Naive thymus-derived CD4-positive, alpha-beta T cell (primary cell): ENCODE measurements around the gene MARS1. TPM values are rescaled to one million over a fixed set of nuclear protein-coding genes. Genes with fewer than 3 reads are reported as not detected.
"Not testable (repeated sequence)": the region's sequence is repeated elsewhere in the genome, so short reads cannot be mapped to it uniquely, and the experiment has no call there.

ENCODE experiments used
- ATAC-seq: fragments of 150-1000 bp; cut with Tn5 transposase; 2 replicates; pipeline ENCODE4 v1.10.0; 2021; ENCODE audit warnings: mild to moderate bottlenecking, moderate library complexity
- CTCF ChIA-PET: fragments of 350-600 bp; sonication (Branson Sonifier 250); formaldehyde crosslinking; loops from one replicate; lab custom pipeline; 2021; ENCODE audit warnings: antibody characterized with exemption; lab: Charles Lee
- POLR2A ChIA-PET: fragments of 350-600 bp; sonication (Branson Sonifier 250); formaldehyde crosslinking; loops from one replicate; lab custom pipeline; 2021; ENCODE audit warnings: antibody characterized with exemption, inconsistent platforms; lab: Charles Lee
- DNase-seq, 9 donors: peaks; one replicate each; pipeline versions ENCODE4 v3.0.0 to v3.0.0-alpha.2; 2020 to 2022; ENCODE audit warnings: mixed read lengths in 1 of 9
- H3K27ac ChIP-seq: one replicate; pipeline ENCODE4 v1.7.0; 2013; ENCODE audit warnings: mild to moderate bottlenecking, low read depth, low read length, moderate library complexity
- H3K27me3 ChIP-seq, 2 donors: one replicate each; pipeline ENCODE4 v1.7.0; 2013; ENCODE audit warnings: low read length in 2 of 2, mild to moderate bottlenecking in 2 of 2, moderate library complexity in 2 of 2; ENCODE audit not compliant: control insufficient read depth in 2 of 2, insufficient read depth in 2 of 2
- H3K36me3 ChIP-seq, 3 experiments: 1 replicate in 2 of 3; 2 replicates in 1 of 3; pipeline ENCODE4 v1.7.0; 2013; ENCODE audit warnings: low read length in 3 of 3, mild to moderate bottlenecking in 3 of 3, moderate library complexity in 1 of 3; ENCODE audit not compliant: insufficient read depth in 3 of 3, control insufficient read depth in 2 of 3
- H3K4me1 ChIP-seq, 2 donors: one replicate each; pipeline ENCODE4 v1.7.0; 2013; ENCODE audit warnings: low read length in 2 of 2, mild to moderate bottlenecking in 2 of 2, moderate library complexity in 1 of 2; ENCODE audit not compliant: control insufficient read depth in 2 of 2, insufficient read depth in 2 of 2
- H3K4me3 ChIP-seq: 2 replicates; pipeline ENCODE4 v1.7.0; 2013; ENCODE audit warnings: mild to moderate bottlenecking, low read length
- H3K9me3 ChIP-seq, 3 experiments: 1 replicate in 2 of 3; 2 replicates in 1 of 3; pipeline ENCODE4 v1.7.0; 2013; ENCODE audit warnings: low read length in 3 of 3; ENCODE audit not compliant: control insufficient read depth in 2 of 3
- H3K27ac Mint-ChIP-seq, 9 donors: one replicate each; pipeline ENCODE4 v1.8.0; 2020 to 2022; ENCODE audit warnings: mixed read lengths in 9 of 9, mild to moderate bottlenecking in 8 of 9, moderate library complexity in 5 of 9, inconsistent platforms in 2 of 9
- H3K27me3 Mint-ChIP-seq, 5 donors: one replicate each; pipeline ENCODE4 v1.8.0; 2021 to 2022; ENCODE audit warnings: mixed read lengths in 5 of 5, mild to moderate bottlenecking in 1 of 5
- H3K36me3 Mint-ChIP-seq, 5 donors: one replicate each; pipeline ENCODE4 v1.8.0; 2020 to 2022; ENCODE audit warnings: mixed read lengths in 5 of 5, mild to moderate bottlenecking in 3 of 5, inconsistent platforms in 1 of 5
- H3K4me1 Mint-ChIP-seq, 7 donors: one replicate each; pipeline ENCODE4 v1.8.0; 2020 to 2022; ENCODE audit warnings: mixed read lengths in 7 of 7, mild to moderate bottlenecking in 3 of 7, inconsistent platforms in 1 of 7
- H3K4me3 Mint-ChIP-seq, 10 donors: one replicate each; pipeline ENCODE4 v1.8.0; 2020 to 2022; ENCODE audit warnings: mild to moderate bottlenecking in 10 of 10, mixed read lengths in 10 of 10, moderate library complexity in 6 of 10, inconsistent platforms in 2 of 10
- H3K9me3 Mint-ChIP-seq, 11 donors: one replicate each; pipeline ENCODE4 v1.8.0; 2020 to 2022; ENCODE audit warnings: mixed read lengths in 11 of 11, mild to moderate bottlenecking in 4 of 11, inconsistent platforms in 1 of 11, moderate library complexity in 1 of 11
- intact Hi-C, 2 donors: fragments of 100-400 bp; cut with micrococcal nuclease; formaldehyde crosslinking; loops; one replicate each; pipeline ENCODE4 v1.15.1; 2023
- polyA plus RNA-seq, 2 donors: library from polyadenylated mRNA; unstranded; fragments of 300-500 nt; fragmentation: Illumina TruSeq; gene quantifications; one replicate each; pipeline ENCODE4 v1.2.3, GENCODE V29; 2021
- total RNA-seq, 6 experiments: library from RNA in 5 of 6; stranded (reverse) in 5 of 6; gene quantifications; 1 replicate in 5 of 6; 2 replicates in 1 of 6; pipeline ENCODE4 v1.2.3 and lab custom pipeline; 2021 to 2026

MARS1 gene
- total and polyA plus RNA-seq, 7 experiments from 2014 or later: 86.0 to 229 (median 184) TPM

GRCh38 chr12:57502311-57502969 lies 14.6 kb downstream of the MARS1 start:
- CTCF ChIA-PET: interaction anchor here (0.6 to 2.7 kb wide), 4 partner anchors 21 to 130 kb away, joined by 3 to 9 read pairs (median 5); partner anchors contain the start of gene B4GALNT1
- intact Hi-C loops, H3K9me3 Mint-ChIP-seq, H3K27me3 Mint-ChIP-seq, H3K27ac ChIP-seq, DNase-seq, H3K4me3 Mint-ChIP-seq, H3K4me3 ChIP-seq, ATAC-seq, H3K4me1 ChIP-seq, H3K27me3 ChIP-seq, H3K9me3 ChIP-seq: not testable (repeated sequence)
- POLR2A ChIA-PET: interaction anchor here (0.7 to 2.3 kb wide), 4 partner anchors 13 to 25 kb away, joined by 3 to 6 read pairs (median 3); partner anchors contain the start of genes ARHGAP9 and DDIT3
- H3K36me3 Mint-ChIP-seq: peaks cover 9 to 50% (median 26%) of the 10 kb centered on the region in 5 donors
- H3K36me3 ChIP-seq: peaks cover 19 to 74% (median 22%) of the 10 kb centered on the region in 3 experiments
- peaks cover 0 to 11% (median 2%) of the 10 kb centered on the region in 7 donors for H3K4me1 Mint-ChIP-seq
- H3K27ac Mint-ChIP-seq: peak overlapping the region in 3 of 9 donors; percentile 16 to 59 (median 53)

GRCh38 chr12:57506541-57506940 lies 18.7 kb downstream of the MARS1 start:
- H3K4me1 Mint-ChIP-seq, H3K9me3 Mint-ChIP-seq, H3K27ac ChIP-seq, H3K27me3 ChIP-seq, H3K4me1 ChIP-seq, H3K9me3 ChIP-seq, ATAC-seq, intact Hi-C loops, H3K27me3 Mint-ChIP-seq, H3K4me3 Mint-ChIP-seq, DNase-seq, H3K4me3 ChIP-seq: not testable (repeated sequence)
- Mint-ChIP-seq H3K27ac (peak overlapping the region in 1 of 9 donors; percentile 41), H3K36me3 (peaks cover 0 to 30% (median 19%) of the 10 kb centered on the region in 5 donors)
- ChIA-PET POLR2A (interaction anchor here (0.6 to 1.4 kb wide), 3 partner anchors 8 to 29 kb away, joined by 3 to 8 read pairs (median 4); no protein-coding TSS in a partner anchor), CTCF (interaction anchor here (0.6 kb wide), 1 partner anchor 121 kb away, joined by 3 read pairs; no protein-coding TSS in a partner anchor)
- peaks cover 10 to 68% (median 14%) of the 10 kb centered on the region in 3 experiments for H3K36me3 ChIP-seq

GRCh38 chr12:57507796-57508195 lies 19.9 kb downstream of the MARS1 start:
- H3K4me3 ChIP-seq, H3K4me1 ChIP-seq, POLR2A ChIA-PET, CTCF ChIA-PET, H3K4me1 Mint-ChIP-seq, ATAC-seq, H3K27ac ChIP-seq, H3K27me3 Mint-ChIP-seq, H3K4me3 Mint-ChIP-seq, H3K27me3 ChIP-seq, H3K9me3 Mint-ChIP-seq, H3K9me3 ChIP-seq, intact Hi-C loops, H3K27ac Mint-ChIP-seq, DNase-seq: not testable (repeated sequence)
- peaks cover 0 to 34% (median 23%) of the 10 kb centered on the region in 5 donors for H3K36me3 Mint-ChIP-seq
- H3K36me3 ChIP-seq: peaks cover 11 to 71% (median 21%) of the 10 kb centered on the region in 3 experiments

- ATAC-seq (no peak), DNase-seq (no peak)
- intact Hi-C loops: no loop called here
- POLR2A ChIA-PET: interaction anchor here (0.7 kb wide), 3 partner anchors 9 to 404 kb away, joined by 3 to 5 read pairs (median 4); partner anchors contain the start of gene DDIT3
- CTCF ChIA-PET: interaction anchor here (1.2 kb wide), 2 partner anchors 34 to 45 kb away, joined by 3 to 4 read pairs; no protein-coding TSS in a partner anchor
- H3K27ac Mint-ChIP-seq: peak overlapping the region in 3 of 9 donors; percentile 21 to 68 (median 63)
- no peak overlapping the region for H3K4me3 Mint-ChIP-seq
- Histone ChIP-seq H3K4me1 (no peaks in the 10 kb centered on the region), H3K9me3 (no peaks in the 10 kb centered on the region), H3K27ac (no peak overlapping the region), H3K36me3 (peaks cover 27 to 76% (median 29%) of the 10 kb centered on the region in 3 experiments), H3K27me3 (no peaks in the 10 kb centered on the region), H3K4me3 (no peak overlapping the region)
- H3K27me3 Mint-ChIP-seq: no peaks in the 10 kb centered on the region
- no peaks in the 10 kb centered on the region for H3K9me3 Mint-ChIP-seq
- peaks cover 0 to 42% (median 26%) of the 10 kb centered on the region in 5 donors for H3K36me3 Mint-ChIP-seq
- H3K4me1 Mint-ChIP-seq: peaks cover 0 to 10% (median 0%) of the 10 kb centered on the region in 7 donors
Observed at GRCh38 chr12:57511161-57511560, 23.3 kb downstream of the MARS1 start.

DNA sequence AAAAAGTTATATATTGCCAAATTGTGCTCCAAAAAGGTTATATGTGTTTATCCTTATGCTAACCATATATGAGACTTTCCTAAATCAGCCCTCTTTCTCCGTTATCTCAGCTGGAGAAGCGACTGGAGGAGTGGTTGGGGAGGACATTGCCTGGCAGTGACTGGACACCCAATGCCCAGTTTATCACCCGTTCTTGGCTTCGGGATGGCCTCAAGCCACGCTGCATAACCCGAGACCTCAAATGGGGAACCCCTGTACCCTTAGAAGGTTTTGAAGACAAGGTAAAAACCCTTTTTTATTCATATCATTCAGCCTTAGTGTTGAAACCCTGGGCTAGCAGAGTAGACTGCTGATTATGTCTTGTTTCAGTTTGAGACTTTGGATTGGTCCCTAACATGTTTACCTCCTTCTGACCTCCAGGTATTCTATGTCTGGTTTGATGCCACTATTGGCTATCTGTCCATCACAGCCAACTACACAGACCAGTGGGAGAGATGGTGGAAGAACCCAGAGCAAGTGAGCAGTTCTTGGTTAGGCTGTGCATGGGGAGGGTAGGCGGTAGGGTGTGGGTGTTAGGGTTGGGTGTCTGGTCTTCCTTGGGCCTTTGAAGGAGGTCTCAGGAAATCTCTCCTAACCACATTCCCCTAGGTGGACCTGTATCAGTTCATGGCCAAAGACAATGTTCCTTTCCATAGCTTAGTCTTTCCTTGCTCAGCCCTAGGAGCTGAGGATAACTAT lies 23.9 kb downstream of the MARS1 start:
- intact Hi-C loops: no loop called here
- no peak overlapping the region for H3K4me3 Mint-ChIP-seq
- ATAC-seq (no peak), DNase-seq (no peak)
- no peaks in the 10 kb centered on the region for H3K9me3 Mint-ChIP-seq
- peaks cover under 1 to 43% (median 29%) of the 10 kb centered on the region in 5 donors for H3K36me3 Mint-ChIP-seq
- H3K27ac Mint-ChIP-seq: peak overlapping the region; percentile 37 to 83 (median 63)
- Histone ChIP-seq H3K4me1 (no peaks in the 10 kb centered on the region), H3K36me3 (peaks cover 24 to 77% (median 27%) of the 10 kb centered on the region in 3 experiments), H3K4me3 (no peak overlapping the region), H3K27ac (peak overlapping the region; percentile 6), H3K27me3 (no peaks in the 10 kb centered on the region), H3K9me3 (no peaks in the 10 kb centered on the region)
- ChIA-PET CTCF (interaction anchor here (1.0 to 1.2 kb wide), 3 partner anchors 35 to 52 kb away, joined by 3 to 4 read pairs (median 3); no protein-coding TSS in a partner anchor), POLR2A (interaction anchor here (0.6 to 0.7 kb wide), 5 partner anchors 9 to 405 kb away, joined by 4 to 5 read pairs (median 4); partner anchors contain the start of genes DDIT3 and MARS1)
- no peaks in the 10 kb centered on the region for H3K27me3 Mint-ChIP-seq
- peaks cover 0 to 16% (median under 1%) of the 10 kb centered on the region in 7 donors for H3K4me1 Mint-ChIP-seq

GRCh38 chr12:57512665-57513064 lies 24.8 kb downstream of the MARS1 start:
- Histone ChIP-seq H3K4me3 (no peak overlapping the region), H3K9me3 (no peaks in the 10 kb centered on the region), H3K27me3 (no peaks in the 10 kb centered on the region), H3K36me3 (peaks cover 24 to 84% (median 27%) of the 10 kb centered on the region in 3 experiments), H3K4me1 (no peaks in the 10 kb centered on the region), H3K27ac (no peak overlapping the region)
- DNase-seq (no peak), ATAC-seq (no peak)
- intact Hi-C loops: no loop called here
- Mint-ChIP-seq H3K36me3 (peaks cover 5 to 43% (median 36%) of the 10 kb centered on the region in 5 donors), H3K4me1 (peaks cover 5 to 25% (median 8%) of the 10 kb centered on the region in 7 donors), H3K4me3 (peak overlapping the region in 1 of 10 donors; percentile 47), H3K9me3 (no peaks in the 10 kb centered on the region), H3K27ac (peak overlapping the region in 7 of 9 donors; percentile 60 to 75 (median 67)), H3K27me3 (no peaks in the 10 kb centered on the region)
- ChIA-PET POLR2A (interaction anchor here (0.6 to 0.8 kb wide), 4 partner anchors 8 to 235 kb away, joined by 3 to 4 read pairs (median 4); partner anchors contain the start of genes ARHGAP9, DDIT3 and MARS1), CTCF (interaction anchor here (1.0 kb wide), 1 partner anchor 53 kb away, joined by 3 read pairs; no protein-coding TSS in a partner anchor)
